Measurements from ENCODE around the gene MAPKAPK2.

Gene MAPKAPK2

DNA sequence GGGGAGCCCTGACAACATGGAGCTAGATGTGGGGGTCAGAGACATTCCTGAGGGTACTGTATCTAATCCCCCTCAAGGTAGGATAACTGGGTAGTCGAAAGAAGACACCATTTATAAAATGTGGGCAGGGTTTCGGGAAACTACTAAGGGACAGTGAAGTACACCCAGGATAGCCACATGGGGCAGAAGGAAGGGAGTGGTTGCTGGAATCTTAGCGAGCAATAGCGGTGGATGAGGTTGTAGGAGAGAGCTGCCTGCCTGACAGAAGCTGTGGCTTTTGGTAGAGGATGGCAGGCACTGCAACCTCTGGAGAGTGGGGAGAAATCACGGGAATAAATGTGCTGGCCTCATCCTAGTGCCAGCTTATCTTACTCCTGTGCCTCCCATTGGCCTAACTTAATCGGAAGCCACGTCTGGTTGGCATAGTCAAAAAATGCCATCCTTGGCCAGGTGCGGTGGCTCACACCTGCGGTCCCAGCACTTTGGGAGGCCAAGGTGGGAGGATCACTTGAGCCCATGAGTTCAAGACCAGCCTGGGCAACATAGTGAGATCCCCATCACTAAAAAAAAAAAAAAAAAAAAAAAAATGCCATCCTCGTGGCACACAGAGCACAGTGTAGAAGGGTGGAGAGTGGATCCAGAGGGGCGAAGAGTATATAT is 23.4 kb upstream of the MAPKAPK2 start:
- DNase-seq (ENCODE audit: low read depth in 2 of 2) = no peak

DNA sequence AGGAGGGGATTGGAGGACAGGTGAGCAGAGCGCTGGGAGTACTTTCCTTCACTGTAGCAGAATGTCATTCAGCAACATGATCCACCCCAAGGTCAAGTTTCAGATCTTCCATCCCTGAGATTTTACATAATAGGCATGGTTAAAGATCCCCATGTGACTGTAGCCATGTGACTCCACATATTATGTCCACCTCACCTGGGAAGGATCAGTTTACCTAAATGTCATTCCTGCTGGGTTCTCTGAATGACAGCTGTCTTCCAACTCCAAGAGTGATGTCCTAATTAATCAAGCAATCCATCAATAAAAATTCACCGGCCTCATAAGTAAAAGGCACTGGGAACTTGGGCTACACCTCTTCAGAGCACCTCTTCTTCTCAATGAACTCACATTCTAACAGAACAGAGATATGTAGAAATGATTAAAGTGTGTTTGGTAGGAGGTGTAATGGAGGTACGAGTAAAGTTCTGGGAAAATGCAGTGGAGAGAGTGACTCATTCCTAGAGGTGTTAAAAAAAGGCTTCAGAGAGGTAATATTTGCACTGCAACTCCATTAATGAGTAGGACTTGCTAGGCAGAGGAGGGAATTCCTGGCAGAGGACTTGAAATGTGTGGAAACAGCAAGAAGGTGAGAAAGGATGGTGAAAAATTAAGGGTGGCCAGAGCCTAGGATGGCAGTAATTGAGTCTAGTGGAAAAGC is 22.2 kb upstream of the MAPKAPK2 start:
- no peak for DNase-seq (ENCODE audit: low read depth in 2 of 2)

DNA sequence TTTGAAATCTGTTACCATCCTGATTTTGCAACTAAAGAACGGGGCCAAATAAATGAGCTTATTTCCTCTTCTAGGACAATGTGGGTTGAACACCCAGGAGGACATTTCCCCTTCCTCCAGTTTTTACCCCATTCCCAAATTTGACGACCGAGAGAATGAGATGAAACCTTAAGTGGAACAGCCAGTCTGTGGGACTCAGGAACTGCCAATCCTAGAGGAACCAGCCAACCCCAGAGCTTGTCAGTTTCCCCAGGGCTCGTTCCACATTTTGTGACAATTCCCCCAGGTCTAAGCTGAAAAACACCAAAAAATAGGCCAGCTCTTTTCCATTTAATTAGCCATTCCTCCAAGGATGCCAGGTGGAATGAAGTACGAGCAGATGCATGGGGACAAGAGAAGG is 21.3 kb upstream of the MAPKAPK2 start:
- no peak for DNase-seq (ENCODE audit: low read depth in 2 of 2)

DNA sequence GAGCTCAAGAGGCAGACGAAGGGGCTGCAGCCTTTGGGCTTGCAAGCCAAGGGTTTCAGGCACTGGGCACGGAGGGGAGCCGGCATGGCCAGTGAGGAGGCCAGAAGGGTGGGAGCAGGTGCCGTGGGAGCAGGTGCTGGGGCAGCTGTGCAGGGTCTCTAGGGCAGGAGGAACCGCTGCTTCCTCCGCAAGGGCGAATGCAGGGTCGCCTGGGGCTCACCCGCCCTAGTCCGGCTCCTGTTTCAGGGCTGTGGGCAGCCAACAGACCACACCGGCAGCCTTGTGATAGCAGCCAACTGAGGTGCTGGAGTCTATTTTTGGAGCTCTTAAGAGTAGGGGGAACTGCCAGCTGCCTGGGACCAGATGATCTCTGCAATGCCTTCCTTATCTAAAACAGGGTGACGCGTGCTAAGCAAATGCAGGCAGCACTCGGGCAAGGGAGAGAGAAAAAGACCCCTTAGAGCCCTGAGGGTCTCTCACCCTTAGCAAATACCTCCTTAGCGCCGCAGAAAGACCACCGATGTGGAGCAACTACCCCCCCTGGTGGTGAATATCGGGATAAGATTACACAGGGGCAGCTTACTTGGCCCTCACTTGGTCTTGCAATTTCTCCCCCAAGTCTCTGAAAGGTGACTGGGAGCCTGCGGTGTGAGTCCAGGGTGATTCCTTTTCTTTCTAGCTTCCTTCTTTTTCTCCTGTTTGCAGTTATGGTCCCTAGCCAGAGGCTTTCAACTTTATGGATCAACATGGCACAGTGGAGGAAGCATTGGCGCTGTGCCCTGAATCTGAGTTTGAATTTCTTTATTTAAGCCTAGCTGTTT is 20.7 kb upstream of the MAPKAPK2 start:
- peak; percentile 36 to 38 for DNase-seq (ENCODE audit: low read depth in 2 of 2)

DNA sequence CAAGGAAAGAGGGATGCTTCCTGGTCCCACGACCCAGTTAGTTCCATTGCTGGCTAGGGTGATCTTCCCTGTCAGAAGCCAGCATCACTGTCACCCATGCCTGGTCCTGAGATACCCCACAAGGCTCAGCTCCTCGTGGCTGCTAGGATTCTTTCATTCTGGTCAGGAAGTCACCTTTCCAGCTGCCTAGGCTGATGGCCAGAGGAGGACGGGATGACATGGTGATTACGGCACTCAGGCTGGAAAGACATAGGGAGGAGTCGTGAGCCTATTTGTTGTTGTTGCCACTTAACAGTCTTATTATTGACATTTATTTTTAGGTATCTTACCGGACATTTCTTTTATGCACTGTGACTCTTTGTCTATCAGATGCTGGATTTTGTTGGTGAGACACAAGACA is 20.0 kb upstream of the MAPKAPK2 start:
- DNase-seq (ENCODE audit: low read depth in 2 of 2) = no peak

DNA sequence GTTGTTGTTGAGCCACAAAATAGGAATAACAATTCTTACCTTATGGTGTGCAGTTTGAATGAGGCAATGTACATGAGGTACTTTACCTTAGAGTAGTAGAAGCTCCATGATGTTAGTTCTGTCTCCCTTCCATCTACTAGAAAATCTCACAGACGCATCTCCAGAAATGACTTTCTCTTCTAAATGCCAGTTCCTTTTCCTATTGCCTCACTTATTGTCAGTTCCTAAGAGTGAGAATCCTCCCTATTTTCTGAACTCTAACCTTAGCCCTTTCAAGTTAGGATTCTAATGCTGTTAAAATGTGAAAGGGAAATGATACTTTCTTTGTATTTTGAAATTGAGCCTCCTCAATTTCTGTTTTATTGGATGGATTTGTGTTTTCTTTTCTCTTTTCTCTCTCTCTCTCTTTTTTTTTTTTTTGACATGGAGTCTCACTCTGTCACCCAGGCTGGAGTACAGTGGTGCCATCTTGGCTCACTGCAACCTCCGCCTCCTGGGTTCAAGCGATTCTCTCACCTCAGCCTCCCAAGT is 18.6 kb upstream of the MAPKAPK2 start:
- no peak for DNase-seq (ENCODE audit: low read depth in 2 of 2)

DNA sequence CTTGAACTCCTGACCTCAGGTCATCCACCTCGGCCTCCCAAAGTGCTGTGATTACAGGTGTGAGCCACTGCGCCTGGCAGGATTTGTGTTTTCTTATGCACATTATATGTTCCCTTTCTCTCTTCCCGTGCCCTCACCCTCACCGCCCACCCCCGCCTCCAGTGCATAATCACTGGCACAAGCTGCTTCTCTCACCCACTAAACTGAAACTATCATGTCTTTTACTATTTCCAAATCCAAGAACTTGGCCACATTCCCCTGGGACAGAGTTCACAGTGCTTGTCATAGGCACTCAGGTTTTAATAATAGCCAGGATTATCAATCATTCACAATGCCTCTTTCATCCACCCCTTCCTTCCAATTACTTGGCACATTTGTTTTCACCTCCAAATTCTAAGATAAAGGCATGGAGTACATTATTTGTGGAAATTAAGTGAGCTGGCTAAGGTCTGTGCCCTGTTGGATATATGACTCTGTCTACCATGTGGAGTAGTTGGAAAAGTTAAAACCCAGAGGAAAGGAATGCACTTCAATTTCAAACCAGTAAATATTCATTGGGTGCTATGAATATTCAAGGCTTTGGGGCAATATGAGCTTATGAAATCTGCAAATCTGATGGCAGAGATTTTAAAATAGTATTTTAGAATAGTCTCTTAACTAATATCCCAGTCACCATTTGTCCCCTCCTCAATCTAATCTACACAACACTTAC is 17.6 kb upstream of the MAPKAPK2 start:
- DNase-seq (ENCODE audit: low read depth in 2 of 2) = no peak

DNA sequence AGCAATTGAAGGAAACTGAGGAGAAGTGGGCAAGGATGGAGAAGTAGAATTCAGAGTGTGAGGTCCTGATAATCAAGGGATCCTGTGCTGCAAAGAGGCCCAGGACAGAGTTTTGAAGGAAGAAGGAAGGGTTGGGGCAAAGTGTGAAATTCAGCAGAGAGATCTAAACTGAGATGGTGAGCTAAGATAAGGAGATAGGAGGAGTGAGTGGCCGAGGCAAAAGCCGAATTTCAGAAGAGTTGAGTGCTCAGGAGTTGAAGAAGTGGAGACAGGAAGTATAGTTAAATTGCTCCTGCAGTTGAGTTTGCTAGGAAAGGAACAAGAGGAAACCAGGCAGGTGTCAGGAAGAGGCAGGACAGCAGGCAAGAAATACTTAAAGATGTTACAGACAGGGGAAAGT is 16.4 kb upstream of the MAPKAPK2 start:
- DNase-seq (ENCODE audit: low read depth in 2 of 2) = no peak

DNA sequence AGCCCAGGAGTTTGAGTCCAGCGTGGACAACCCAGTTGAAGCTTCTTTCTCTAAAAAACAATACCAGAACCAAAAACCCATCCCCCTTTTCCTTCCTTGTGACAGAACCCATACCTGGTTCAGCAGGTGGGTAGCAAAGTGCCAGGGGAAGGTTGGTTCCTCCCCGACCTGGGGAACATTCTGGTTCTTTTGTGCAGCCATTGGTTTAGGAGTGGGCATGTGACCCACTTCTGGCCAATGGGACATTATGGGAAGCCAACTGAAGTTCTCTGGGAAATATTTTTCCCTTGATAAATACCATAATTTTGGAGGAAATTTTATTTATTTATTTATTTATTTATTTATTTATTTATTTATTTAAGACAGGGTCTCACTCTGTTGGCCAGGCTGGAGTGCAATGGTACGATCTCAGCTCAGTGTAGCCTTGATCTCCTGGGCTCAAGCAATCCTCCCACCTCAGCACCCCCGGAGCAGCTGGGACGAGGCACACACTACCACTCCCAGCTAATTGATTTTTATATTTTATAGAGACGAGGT is 15.8 kb upstream of the MAPKAPK2 start:
- no peak for DNase-seq (ENCODE audit: low read depth in 2 of 2)

DNA sequence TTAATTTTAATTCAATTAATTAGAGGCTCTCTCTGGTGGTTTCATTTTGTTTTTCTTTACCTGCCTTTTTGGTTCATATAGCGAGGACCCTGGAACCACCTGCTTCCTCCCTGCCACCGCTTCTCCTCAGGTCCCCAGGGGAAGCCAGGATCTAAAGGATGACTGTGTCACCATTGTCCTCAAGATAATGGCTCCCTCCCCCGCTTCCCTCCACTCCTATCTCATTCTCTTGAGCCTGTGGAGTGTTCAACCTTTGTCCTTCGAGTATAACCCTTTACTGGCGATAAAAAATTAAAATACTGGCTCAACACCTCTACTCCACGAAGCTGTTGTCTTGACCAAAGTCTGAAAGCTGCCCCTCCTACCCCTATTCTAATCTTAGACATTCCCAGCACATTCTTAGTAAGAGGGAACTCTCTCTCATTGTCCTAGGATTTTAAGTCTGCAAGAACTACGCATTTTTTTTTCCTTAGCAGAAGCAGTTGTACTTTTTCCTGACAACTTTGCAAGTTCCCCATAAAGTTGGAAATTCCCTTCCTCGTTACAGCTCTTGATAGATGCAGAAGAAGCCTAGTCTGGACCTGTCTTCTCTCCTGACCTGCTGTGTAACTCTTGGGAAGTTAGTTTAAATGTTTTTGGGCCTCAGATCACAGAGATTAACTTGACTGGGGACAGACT is 12.6 kb upstream of the MAPKAPK2 start:
- no peak for DNase-seq (ENCODE audit: low read depth in 2 of 2)

DNA sequence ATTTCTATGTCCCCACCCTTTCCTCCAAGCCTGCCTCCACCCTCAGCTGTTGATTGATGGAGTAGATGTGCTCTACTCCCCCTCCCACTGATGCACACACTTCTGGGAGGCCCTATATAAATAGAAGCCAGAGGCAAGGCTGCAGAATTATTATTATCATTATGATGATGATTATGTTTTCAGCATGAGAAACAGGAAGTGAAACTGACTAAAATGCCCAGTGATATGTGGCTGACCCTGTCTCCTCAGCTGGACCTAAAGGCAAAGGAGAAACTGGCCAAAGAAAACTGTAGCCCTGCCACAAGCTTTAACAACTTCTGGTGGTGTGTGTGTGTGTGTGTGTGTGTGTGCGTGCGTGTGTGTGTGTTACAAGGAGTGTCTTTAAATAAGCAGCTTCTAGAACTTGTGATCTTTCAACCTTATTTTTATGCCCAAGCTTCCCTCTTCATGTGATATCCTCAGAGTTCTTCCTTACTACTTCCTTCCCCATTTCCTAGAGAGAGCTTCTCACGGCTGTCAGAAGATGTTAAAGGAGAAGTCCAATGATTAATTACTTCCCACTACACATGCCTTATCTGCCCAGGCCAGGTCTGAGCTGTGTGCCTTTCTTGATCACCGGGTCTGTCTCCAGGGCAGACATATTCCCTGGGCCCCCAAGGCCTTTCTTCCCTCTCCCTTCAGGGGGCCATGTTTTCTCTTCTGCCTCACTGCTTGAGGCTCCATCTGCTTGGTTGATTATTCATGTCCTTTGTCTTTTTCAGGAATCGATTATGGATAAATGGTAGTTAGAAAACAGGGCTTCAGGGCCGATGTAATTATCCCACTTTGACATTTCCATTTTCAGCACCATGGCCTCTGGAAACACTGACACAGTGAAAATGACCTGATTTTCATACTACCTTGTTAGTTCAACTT is 11.6 kb upstream of the MAPKAPK2 start:
- DNase-seq (ENCODE audit: low read depth in 2 of 2) = no peak

DNA sequence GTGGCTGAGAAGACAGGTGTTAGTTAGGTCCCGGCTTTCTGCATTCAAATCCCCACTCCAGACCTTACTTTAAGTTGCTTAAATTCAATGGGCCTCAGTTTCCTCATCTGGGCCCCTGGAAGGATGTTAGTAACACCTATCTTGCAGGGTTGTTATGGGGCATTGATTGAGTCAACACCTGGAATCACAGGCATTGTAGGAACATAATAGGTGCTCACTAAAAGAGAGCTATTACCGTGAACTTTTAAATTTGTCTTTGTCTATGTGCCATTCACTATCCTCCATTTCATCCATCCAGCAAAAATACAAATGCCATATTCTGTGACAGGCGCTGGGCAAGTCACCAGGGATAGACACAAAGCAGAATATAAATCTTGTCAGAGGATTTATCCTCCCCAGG is 10.5 kb upstream of the MAPKAPK2 start:
- no peak for DNase-seq (ENCODE audit: low read depth in 2 of 2)

DNA sequence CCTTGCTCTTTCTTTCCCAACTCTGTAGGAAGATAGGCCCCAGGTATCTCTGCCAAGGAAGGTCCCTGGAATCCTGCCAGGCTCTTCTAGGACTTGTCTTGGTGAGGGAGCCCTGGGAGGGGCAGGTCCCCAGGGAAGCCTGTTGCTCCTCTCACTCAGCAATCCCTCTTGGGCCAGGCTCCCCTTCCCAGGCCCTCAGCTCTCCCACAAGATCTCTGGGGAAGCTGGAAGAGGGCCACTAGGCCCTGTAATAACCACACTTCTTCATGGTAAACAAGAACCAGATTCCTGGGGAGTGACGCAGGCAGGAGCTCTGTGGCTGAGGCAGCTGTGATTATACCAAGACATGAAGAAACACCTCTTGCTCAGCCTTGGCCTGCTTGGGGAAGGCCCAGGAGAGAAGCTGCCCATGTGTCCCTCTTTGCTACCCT is 9.9 kb upstream of the MAPKAPK2 start:
- no peak for DNase-seq (ENCODE audit: low read depth in 2 of 2)

DNA sequence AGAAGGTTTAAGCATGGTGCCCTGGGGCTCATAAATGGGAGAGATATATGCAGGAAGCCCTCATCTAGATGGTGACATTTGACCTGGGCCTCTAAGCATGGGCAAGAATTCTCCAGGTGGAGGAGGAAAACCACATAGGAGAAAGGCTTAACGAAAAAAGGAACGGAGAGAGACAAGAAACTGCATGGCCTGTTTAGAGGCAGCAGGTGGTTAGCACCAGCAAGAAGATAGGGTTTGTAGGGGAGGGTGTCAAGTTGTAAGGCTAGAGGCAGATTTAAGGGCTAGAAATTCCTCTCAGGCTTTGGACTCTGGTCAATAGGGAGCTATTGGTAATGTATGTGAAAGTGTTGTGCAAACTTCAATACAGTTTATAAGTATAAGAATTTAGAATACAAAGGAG is 8.2 kb upstream of the MAPKAPK2 start:
- DNase-seq (ENCODE audit: low read depth in 2 of 2) = no peak

DNA sequence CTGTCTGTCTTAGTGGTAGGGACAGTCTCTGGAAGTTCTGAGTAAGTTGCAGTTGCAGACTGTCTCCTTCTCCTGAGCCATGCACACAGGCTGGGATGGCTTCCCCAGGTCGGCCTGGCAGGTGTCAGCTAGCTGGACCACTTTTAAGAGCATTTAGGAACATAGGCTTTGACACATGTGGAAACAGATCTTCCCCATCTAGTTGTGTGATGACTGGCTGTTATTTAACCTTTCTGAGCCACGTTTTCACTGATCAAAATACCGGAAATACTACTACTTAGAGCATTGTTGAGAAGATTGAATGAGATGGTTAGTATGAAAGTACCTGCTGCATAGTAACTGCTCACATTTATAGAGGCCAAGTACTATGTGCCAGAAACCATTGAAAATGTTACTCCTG is 6.2 kb upstream of the MAPKAPK2 start:
- no peak for DNase-seq (ENCODE audit: low read depth in 2 of 2)

DNA sequence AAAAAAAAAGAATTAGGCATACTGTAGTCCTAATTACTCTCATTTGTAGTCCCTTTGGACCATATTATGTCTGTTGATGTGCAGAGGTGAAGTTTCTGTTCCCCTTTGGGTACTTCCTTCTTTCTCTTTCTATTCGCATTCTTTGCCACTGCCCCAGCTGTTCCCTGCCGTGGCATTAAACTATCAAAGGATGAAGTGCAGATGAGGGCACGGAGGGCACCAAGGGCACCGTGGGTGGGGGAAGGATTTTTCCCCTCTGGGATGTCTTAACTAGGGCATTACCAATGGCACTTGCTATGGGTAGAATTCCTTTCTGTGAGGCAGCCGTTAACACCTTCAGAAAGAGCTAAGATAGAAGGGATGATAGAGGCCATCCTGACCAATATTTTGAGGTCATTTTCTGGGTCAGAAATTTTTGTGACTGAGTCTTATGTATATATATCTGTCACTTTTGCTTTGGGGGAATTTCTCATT is 4.9 kb upstream of the MAPKAPK2 start:
- DNase-seq (ENCODE audit: low read depth in 2 of 2) = no peak

DNA sequence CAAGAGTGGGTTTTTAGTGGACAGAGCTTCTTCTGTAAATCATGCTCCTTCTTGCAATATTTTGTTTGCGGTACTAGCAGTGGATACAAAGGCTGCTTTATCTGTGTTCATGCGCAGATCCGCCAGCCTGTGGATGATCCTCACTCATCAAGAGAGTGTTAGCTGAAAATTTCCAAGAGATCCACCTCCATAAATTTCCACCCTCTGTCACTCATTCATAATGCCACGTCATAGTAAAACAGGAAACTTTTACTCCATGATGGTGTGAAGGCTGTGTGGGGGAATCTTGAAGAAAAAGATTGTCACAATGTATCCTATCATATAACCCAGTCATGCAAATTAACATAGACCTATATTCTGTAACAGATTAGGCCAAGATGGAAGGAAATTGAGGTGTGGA is 4.4 kb upstream of the MAPKAPK2 start:
- no peak for DNase-seq (ENCODE audit: low read depth in 2 of 2)

DNA sequence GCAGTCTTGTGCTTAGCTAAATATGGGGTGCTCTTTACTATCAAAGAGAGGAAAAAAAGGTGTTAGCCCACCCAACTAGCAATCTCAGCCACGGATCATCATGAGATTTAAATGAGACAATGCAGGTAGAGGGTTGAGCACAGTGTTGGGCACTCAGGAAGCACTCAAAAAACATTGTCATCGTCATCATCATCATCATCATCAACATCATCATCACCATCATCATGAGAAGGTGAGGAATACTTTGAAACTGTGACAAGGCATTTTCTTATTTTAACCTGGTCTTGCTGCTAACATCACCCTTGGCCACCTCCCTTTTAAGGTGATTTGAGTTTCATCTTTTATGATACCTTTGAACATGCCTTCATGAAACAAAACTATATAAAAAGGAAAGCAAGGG is 3.3 kb upstream of the MAPKAPK2 start:
- DNase-seq (ENCODE audit: low read depth in 2 of 2) = no peak

DNA sequence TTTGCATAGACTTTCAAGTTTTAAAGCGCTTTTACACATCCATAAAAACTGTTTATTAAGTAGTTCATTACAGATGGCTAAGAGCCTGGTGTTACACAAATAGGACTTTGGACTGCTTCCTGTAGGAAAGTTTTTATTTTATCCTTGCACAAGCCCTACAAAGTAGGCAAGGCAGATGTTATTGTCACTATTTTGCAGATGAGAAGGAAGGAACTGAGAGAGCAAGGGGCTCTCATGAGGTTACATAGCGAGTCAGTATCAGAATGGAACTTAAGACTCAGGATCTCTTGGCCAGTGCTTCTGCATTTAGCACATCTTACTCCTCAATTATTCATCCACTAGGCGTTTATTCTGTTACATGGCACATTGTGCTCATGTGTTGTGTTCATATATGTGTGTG is 2.6 kb upstream of the MAPKAPK2 start:
- DNase-seq (ENCODE audit: low read depth in 2 of 2) = no peak

DNA sequence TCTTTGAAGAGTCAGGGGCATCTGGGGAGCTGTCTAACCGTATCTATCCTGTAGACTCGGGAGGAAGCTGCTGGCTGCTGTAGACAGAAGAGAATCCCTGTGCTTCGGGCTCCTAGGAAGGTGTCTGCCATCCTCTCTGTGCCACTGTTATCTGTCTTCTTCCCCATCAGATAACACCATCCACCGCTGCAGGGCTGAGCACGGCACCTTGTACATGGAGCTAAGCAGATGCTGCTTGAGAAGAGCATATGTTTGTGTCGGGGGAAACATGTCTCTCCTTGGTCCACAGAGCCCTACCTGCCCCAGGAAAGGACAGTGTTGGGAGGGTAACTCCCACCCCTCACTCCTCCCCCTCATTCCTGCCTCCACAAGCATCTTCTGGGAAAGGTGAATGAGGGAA is 1.4 kb upstream of the MAPKAPK2 start:
- no peak for DNase-seq (ENCODE audit: low read depth in 2 of 2)

Measured in stimulated activated CD8-positive, alpha-beta memory T cell treated with anti-CD3 and anti-CD28 coated beads, Interleukin-15, amount 100 ng/mL, for 48 hours (primary cell).